Gastrocnemius medialis (tissue), 4 donors: Measurements from ENCODE around the gene POR.

Experiments used
- POLR2A ChIP-seq, 2 donors: fragments of 450-650 bp; IDR thresholded peaks; one replicate each; pipeline ENCODE4 v1.6.1; 2017; ENCODE audit warnings: antibody characterized with exemption in 2 of 2, mild to moderate bottlenecking in 2 of 2, moderate library complexity in 2 of 2
- TF ChIP-seq, protein P1 (sequence below), 5 experiments: fragments of 450-650 bp in 3 of 5; fragments of 200-600 bp in 2 of 5; sonication (generic) in 2 of 5; IDR thresholded peaks in 4 of 5; conservative IDR thresholded peaks in 1 of 5; 1 replicate in 4 of 5; 2 replicates in 1 of 5; pipeline ENCODE4 v1.5.1; 2016 to 2019; ENCODE audit warnings: antibody characterized with exemption in 5 of 5, mild to moderate bottlenecking in 3 of 5, moderate library complexity in 3 of 5

GRCh38 chr7:75986147-75986781 lies 71.3 kb downstream of the POR start:
- TF ChIP-seq, protein P1, sequence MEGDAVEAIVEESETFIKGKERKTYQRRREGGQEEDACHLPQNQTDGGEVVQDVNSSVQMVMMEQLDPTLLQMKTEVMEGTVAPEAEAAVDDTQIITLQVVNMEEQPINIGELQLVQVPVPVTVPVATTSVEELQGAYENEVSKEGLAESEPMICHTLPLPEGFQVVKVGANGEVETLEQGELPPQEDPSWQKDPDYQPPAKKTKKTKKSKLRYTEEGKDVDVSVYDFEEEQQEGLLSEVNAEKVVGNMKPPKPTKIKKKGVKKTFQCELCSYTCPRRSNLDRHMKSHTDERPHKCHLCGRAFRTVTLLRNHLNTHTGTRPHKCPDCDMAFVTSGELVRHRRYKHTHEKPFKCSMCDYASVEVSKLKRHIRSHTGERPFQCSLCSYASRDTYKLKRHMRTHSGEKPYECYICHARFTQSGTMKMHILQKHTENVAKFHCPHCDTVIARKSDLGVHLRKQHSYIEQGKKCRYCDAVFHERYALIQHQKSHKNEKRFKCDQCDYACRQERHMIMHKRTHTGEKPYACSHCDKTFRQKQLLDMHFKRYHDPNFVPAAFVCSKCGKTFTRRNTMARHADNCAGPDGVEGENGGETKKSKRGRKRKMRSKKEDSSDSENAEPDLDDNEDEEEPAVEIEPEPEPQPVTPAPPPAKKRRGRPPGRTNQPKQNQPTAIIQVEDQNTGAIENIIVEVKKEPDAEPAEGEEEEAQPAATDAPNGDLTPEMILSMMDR (IDR thresholded peaks at IDR 0.05 in 4 of 5, conservative IDR thresholded peaks at IDR 0.05 in 1 of 5) = no peak
- no peak for TF ChIP-seq POLR2A (IDR thresholded peaks at IDR 0.05)
